H1 (cell line): ENCODE data around the gene PDZD4.

ENCODE experiments used
- ATF3 ChIP-seq: IDR thresholded peaks from 2 replicates; pipeline ENCODE4 v1.6.1; 2011; ENCODE audit warnings: low read depth, mild to moderate bottlenecking, low read length; ENCODE audit not compliant: insufficient read depth
- CREB1 ChIP-seq: IDR thresholded peaks from 2 replicates; pipeline ENCODE4 v1.6.1; 2012; ENCODE audit warnings: inconsistent platforms
- CTCF ChIP-seq, 3 experiments: IDR thresholded peaks; 1 replicate in 2 of 3; 2 replicates in 1 of 3; pipeline versions ENCODE4 v1.5.1 to v1.6.1; 2011; ENCODE audit warnings: low read length in 3 of 3, mild to moderate bottlenecking in 3 of 3, inconsistent platforms in 2 of 3, low read depth in 1 of 3, moderate library complexity in 1 of 3; ENCODE audit not compliant: insufficient read depth in 1 of 3; ENCODE audit errors: control extremely low read depth in 1 of 3
- JUN ChIP-seq: IDR thresholded peaks from 2 replicates; pipeline ENCODE4 v1.6.1; 2011; ENCODE audit warnings: low read depth, mild to moderate bottlenecking, improper control_type of control experiment, low read length
- POLR2A ChIP-seq, 2 experiments: IDR thresholded peaks; 1 replicate in 1 of 2; 2 replicates in 1 of 2; pipeline ENCODE4 v1.6.1; 2011; ENCODE audit warnings: low read depth in 2 of 2, low read length in 2 of 2, mild to moderate bottlenecking in 2 of 2; ENCODE audit errors: control extremely low read depth in 1 of 2
- POLR2AphosphoS5 ChIP-seq: IDR thresholded peaks from 2 replicates; pipeline ENCODE4 v1.6.1; 2011; ENCODE audit warnings: low read depth, low read length
- SUZ12 ChIP-seq: fragments of 200-600 bp; sonication (generic); IDR thresholded peaks from 2 replicates; pipeline ENCODE4 v1.6.1; 2012; ENCODE audit warnings: mild to moderate bottlenecking, inconsistent platforms, low read length, moderate library complexity, mixed read lengths
- TAF7 ChIP-seq: optimal IDR thresholded peaks from 2 replicates; pipeline ENCODE3; 2011; ENCODE audit warnings: low read depth, mild to moderate bottlenecking, inconsistent platforms, low read length, moderate library complexity, borderline replicate concordance
- USF2 ChIP-seq: IDR thresholded peaks from 2 replicates; pipeline ENCODE4 v1.6.1; 2011; ENCODE audit warnings: low read length, improper control_type of control experiment

DNA sequence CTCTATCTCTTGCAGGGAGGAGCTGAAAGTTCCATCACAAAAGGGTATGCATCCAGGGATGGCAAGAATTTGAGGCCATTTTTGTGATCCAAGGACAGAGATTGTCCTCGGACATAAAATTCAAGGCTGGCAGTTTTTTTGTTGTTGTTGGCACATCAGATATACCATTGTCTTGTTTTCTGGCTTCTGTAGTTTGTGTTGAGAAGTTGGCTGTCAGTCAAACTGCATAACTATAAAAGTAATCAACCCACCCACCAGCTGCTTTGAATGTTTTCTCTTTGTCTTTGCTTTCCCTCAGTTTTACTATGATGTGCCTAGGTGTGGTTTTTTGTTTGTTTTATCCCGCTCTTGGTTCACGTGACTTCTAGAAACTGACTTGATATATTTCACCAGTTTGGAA, 21.6 kb upstream of the PDZD4 start:
- TF ChIP-seq TAF7: no peak
- no peak for TF ChIP-seq POLR2AphosphoS5
- no peak for TF ChIP-seq SUZ12
- TF ChIP-seq CTCF (IDR thresholded peaks at IDR 0.05; ENCODE audit: control extremely low read depth in 1 of 3, insufficient read depth in 1 of 3, low read depth in 1 of 3, low read length in 3 of 3): no peak
- TF ChIP-seq USF2: no peak
- no peak for TF ChIP-seq JUN
- TF ChIP-seq POLR2A (IDR thresholded peaks at IDR 0.05; ENCODE audit: control extremely low read depth in 1 of 2, low read depth in 2 of 2, low read length in 2 of 2): no peak
- TF ChIP-seq CREB1: no peak
- TF ChIP-seq ATF3: no peak
